Right lobe of liver (tissue), 6 donors: ENCODE data around the gene EXOC2. TPM values are rescaled to one million over a fixed set of nuclear protein-coding genes. Genes with fewer than 3 reads are reported as not detected.

Source experiments
- ATAC-seq, 4 donors: fragments of 200-7000 bp; cut with Tn5 transposase; one replicate each; pipeline ENCODE4 v1.9.1; 2020; ENCODE audit warnings: mild to moderate bottlenecking in 4 of 4, moderate library complexity in 4 of 4
- DNase-seq, 3 donors: peaks; one replicate each; pipeline ENCODE4 v3.0.0-alpha.2; 2020
- H3K27ac ChIP-seq, 3 donors: fragments of 200-600 bp; one replicate each; pipeline ENCODE4 v1.8.0; 2022
- H3K27me3 ChIP-seq, 2 donors: fragments of 200-600 bp; one replicate each; pipeline ENCODE4 v1.8.0; 2022
- H3K36me3 ChIP-seq, 4 donors: fragments of 200-600 bp; sonication (generic) in 1 of 4; one replicate each; pipeline versions ENCODE4 v1.5.1 to v1.8.0; 2017 to 2022; ENCODE audit warnings: control low read depth in 1 of 4
- H3K4me1 ChIP-seq, 4 donors: fragments of 200-600 bp; sonication (generic) in 1 of 4; one replicate each; pipeline versions ENCODE4 v1.5.1 to v1.8.0; 2017 to 2022; ENCODE audit warnings: control low read depth in 1 of 4
- H3K4me3 ChIP-seq, 3 donors: fragments of 200-600 bp; one replicate each; pipeline ENCODE4 v1.8.0; 2022
- H3K9me3 ChIP-seq, 4 donors: fragments of 200-600 bp; sonication (generic) in 1 of 4; one replicate each; pipeline versions ENCODE4 v1.5.1 to v1.8.0; 2017 to 2022; ENCODE audit warnings: control low read depth in 1 of 4
- POLR2A ChIP-seq: fragments of 450-650 bp; IDR thresholded peaks from one replicate; pipeline ENCODE4 v1.6.1; 2017; ENCODE audit warnings: antibody characterized with exemption, mild to moderate bottlenecking
- WGBS: methylation state at CpG from one replicate; pipeline ENCODE4 v1.1.6; 2018; ENCODE audit warnings: low coverage, low lambda C conversion rate; ENCODE audit not compliant: insufficient coverage; ENCODE audit errors: missing lambda C conversion rate; 5-methylcytosine and 5-hydroxymethylcytosine counted together
- intact Hi-C, 2 donors: fragments of 100-400 bp; cut with DNase I; formaldehyde crosslinking; loops; one replicate each; pipeline versions ENCODE4 v1.11.2 to v1.14.1; 2022
- total RNA-seq, 6 experiments: library from RNA; depleted of rRNA in 2 of 6; stranded (reverse); fragments of >200 nt in 2 of 6; fragmentation: NEBNext Ultra II Directional in 3 of 6; extraction: Animal tissue kit (Norgen Biotek cat#: 25700) in 3 of 6; gene quantifications; one replicate each; pipeline versions ENCODE4 v1.1.0 to v1.2.4, GENCODE V29; 2016 to 2023
- TF ChIP-seq, protein P1 (sequence below), 4 donors: fragments of 200-600 bp in 3 of 4; fragments of 450-650 bp in 1 of 4; IDR thresholded peaks; one replicate each; pipeline versions ENCODE4 v1.5.1 to v1.8.0; 2016 to 2022; ENCODE audit warnings: antibody characterized with exemption in 4 of 4, mild to moderate bottlenecking in 2 of 4
- donor health status: DM: no; HTN: yes; CAD: no.
- donor health status: DM: no; HTN: no; CAD: no.
- donor health status: DM: no; HTN: no; CAD: no.
- donor health status: DM: no; HTN: yes; CAD: no.
- donor health status: DM: no; HTN: yes; CAD: no.

Gene EXOC2
- total RNA-seq, 6 experiments from 2014 or later = 7.1 to 12.8 (median 10.5) TPM

GRCh38 chr6:652865-653264 is 40.1 kb downstream of the EXOC2 start:
- 86% methylated on average over 3 of the region's 3 CpGs for WGBS
- Histone ChIP-seq H3K4me3 (no peak overlapping the region), H3K27ac (no peak overlapping the region), H3K4me1 (no peaks in the 10 kb centered on the region), H3K27me3 (no peaks in the 10 kb centered on the region), H3K36me3 (no peaks in the 10 kb centered on the region), H3K9me3 (no peaks in the 10 kb centered on the region)
- intact Hi-C loops = no loop called here
- ATAC-seq (no peak), DNase-seq (no peak)
- TF ChIP-seq, protein P1, sequence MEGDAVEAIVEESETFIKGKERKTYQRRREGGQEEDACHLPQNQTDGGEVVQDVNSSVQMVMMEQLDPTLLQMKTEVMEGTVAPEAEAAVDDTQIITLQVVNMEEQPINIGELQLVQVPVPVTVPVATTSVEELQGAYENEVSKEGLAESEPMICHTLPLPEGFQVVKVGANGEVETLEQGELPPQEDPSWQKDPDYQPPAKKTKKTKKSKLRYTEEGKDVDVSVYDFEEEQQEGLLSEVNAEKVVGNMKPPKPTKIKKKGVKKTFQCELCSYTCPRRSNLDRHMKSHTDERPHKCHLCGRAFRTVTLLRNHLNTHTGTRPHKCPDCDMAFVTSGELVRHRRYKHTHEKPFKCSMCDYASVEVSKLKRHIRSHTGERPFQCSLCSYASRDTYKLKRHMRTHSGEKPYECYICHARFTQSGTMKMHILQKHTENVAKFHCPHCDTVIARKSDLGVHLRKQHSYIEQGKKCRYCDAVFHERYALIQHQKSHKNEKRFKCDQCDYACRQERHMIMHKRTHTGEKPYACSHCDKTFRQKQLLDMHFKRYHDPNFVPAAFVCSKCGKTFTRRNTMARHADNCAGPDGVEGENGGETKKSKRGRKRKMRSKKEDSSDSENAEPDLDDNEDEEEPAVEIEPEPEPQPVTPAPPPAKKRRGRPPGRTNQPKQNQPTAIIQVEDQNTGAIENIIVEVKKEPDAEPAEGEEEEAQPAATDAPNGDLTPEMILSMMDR (IDR thresholded peaks at IDR 0.05) = no peak
- no peak for TF ChIP-seq POLR2A

DNA sequence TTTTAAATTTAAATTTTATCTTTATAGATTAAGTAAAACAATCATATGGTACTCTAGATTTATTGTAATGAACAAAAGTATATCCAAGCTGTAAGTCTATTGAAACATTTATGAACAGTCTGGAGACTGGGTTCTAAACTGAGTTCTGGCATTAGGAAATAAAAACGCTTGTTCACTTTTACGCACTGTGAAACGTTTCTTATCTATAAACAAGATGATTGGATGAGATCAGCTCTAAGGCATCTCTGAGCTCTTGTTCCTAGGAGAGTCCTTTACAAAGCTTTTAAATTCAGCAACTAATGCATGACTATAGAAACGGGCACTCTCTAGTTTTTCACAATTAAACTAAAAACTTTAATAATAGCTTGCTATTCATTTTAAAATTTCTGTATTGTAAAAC is 42.8 kb downstream of the EXOC2 start:
- no peaks in the 10 kb centered on the region for H3K9me3 ChIP-seq
- H3K4me1 ChIP-seq = no peaks in the 10 kb centered on the region
- WGBS = 76% methylated on average over 4 of the region's 4 CpGs
- H3K27ac ChIP-seq = no peak overlapping the region
- no peaks in the 10 kb centered on the region for H3K36me3 ChIP-seq
- H3K4me3 ChIP-seq = no peak overlapping the region
- DNase-seq (no peak), ATAC-seq (no peak)
- TF ChIP-seq, protein P1 (IDR thresholded peaks at IDR 0.05) = no peak
- no peak for TF ChIP-seq POLR2A
- no peaks in the 10 kb centered on the region for H3K27me3 ChIP-seq
- intact Hi-C loops = no loop called here

DNA sequence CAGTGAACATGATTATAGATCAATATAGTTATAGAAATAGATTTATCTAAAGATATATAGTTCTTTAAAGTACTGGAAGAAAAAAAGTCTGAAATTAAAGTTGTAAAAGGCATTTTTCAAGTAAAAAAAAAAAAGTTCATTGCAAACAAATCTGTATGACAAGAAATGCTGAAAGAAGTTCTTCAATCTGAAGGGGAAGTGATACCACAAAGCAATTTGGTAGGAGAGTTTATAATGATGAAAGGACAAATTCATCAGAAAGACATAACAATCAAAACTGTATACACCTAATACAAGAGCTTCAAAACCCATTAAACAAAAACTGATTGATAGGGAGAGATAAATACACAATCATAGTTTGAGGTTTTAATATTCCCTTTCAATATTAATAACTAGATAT is 50.1 kb downstream of the EXOC2 start:
- H3K4me1 ChIP-seq = peaks cover 0 to 2% (median 0%) of the 10 kb centered on the region in 4 donors
- no peak overlapping the region for H3K4me3 ChIP-seq
- intact Hi-C loops = no loop called here
- no peaks in the 10 kb centered on the region for H3K36me3 ChIP-seq
- H3K9me3 ChIP-seq = no peaks in the 10 kb centered on the region
- H3K27ac ChIP-seq = no peak overlapping the region
- ATAC-seq (no peak), DNase-seq (no peak)
- no peaks in the 10 kb centered on the region for H3K27me3 ChIP-seq
- no peak for TF ChIP-seq POLR2A
- TF ChIP-seq, protein P1 (IDR thresholded peaks at IDR 0.05) = no peak

DNA sequence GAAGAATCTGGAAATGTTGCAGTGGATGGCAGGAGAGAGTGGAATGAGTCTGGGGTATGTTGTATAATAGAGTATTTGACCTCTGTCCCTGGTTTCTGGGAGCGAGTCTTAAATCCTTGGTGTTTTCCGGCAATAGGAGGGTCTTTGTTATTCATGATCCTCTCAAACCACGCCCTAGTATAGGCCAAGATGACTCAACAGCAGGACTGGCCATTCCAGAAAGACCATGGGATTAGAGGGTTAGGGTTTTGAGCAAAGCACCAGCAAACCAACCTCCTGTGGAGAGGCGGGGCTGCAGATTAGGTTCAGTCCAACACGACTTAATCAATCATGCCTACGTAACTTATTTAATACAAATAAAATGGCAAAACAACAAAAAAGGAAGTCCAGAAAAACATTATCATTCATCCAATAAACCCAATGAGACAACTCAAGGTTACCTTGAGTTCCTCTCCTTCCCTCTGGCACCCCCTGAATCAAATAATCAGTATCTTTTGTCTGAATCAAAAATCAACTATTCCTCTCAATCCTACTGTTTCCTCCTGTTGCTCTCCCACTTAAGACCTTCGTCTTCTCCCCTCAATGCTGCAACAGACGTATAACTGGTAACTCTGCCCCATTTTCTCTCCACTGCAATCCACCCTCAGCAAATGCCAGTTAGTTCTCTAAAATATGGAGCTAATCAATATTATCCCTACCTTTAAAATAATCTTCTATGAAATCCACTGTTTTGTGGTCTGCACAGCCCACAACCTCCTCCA is 51.5 kb downstream of the EXOC2 start:
- TF ChIP-seq, protein P1 (IDR thresholded peaks at IDR 0.05) = no peak
- no peak for TF ChIP-seq POLR2A
- Histone ChIP-seq H3K9me3 (no peaks in the 10 kb centered on the region), H3K36me3 (no peaks in the 10 kb centered on the region), H3K4me1 (peaks cover 0 to 2% (median 0%) of the 10 kb centered on the region in 4 donors), H3K27me3 (no peaks in the 10 kb centered on the region), H3K27ac (no peak overlapping the region), H3K4me3 (no peak overlapping the region)
- 96% methylated on average over 5 of the region's 8 CpGs for WGBS
- DNase-seq (no peak), ATAC-seq (no peak)
- intact Hi-C loops = no loop called here

GRCh38 chr6:636488-636887 is 56.5 kb downstream of the EXOC2 start:
- Histone ChIP-seq H3K27ac (no peak overlapping the region), H3K4me3 (no peak overlapping the region), H3K27me3 (no peaks in the 10 kb centered on the region), H3K36me3 (no peaks in the 10 kb centered on the region), H3K9me3 (no peaks in the 10 kb centered on the region), H3K4me1 (no peaks in the 10 kb centered on the region)
- no peak for DNase-seq
- TF ChIP-seq, protein P1 (IDR thresholded peaks at IDR 0.05) = no peak
- TF ChIP-seq POLR2A = no peak
- 53% methylated on average over 3 of the region's 5 CpGs for WGBS
- intact Hi-C loops = no loop called here
- no peak for ATAC-seq
